HG02610 (cell line): ENCODE measurements around the gene USP3.

ENCODE experiments used
- ATAC-seq: cut with Tn5 transposase; IDR thresholded peaks from one replicate; pipeline ENCODE4 v1.9.1; 2021; ENCODE audit warnings: mild to moderate bottlenecking, moderate library complexity; ENCODE audit not compliant: unreplicated experiment

Gene USP3

DNA sequence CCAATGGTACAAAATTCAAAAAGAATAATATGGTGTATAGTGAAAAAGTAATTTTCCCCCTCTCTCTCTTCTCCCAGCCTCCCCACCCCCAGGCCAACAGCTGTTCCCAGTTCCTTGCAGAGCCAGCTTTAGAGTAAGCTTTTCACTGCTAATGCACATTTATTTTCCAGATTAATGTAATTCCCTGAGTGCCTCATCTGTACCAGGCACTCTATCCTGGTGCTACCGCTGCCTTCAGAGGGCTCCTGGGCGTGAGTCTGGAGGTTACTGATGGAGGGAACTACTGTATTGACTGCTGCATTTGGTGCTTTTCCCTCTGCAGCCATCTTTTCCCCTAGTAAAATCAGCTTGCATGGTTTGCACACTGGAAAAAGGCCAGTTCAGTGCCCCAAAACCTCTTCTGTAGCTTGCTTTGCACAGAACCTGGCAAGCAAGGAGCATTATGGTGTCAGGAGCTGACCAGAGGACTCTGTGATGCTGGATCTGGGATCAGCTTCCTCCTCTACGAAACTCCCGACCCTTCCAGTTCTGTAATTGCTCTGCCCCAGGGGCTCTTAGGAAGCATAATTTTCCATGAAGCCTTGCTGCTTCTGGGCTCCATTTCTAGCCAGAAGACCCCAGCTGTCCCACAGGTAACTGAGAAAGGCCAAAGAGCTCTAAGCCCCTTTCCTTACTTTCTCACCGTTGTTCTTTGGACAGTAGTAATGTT, 8.5 kb upstream of the USP3 start:
- ATAC-seq: no peak

DNA sequence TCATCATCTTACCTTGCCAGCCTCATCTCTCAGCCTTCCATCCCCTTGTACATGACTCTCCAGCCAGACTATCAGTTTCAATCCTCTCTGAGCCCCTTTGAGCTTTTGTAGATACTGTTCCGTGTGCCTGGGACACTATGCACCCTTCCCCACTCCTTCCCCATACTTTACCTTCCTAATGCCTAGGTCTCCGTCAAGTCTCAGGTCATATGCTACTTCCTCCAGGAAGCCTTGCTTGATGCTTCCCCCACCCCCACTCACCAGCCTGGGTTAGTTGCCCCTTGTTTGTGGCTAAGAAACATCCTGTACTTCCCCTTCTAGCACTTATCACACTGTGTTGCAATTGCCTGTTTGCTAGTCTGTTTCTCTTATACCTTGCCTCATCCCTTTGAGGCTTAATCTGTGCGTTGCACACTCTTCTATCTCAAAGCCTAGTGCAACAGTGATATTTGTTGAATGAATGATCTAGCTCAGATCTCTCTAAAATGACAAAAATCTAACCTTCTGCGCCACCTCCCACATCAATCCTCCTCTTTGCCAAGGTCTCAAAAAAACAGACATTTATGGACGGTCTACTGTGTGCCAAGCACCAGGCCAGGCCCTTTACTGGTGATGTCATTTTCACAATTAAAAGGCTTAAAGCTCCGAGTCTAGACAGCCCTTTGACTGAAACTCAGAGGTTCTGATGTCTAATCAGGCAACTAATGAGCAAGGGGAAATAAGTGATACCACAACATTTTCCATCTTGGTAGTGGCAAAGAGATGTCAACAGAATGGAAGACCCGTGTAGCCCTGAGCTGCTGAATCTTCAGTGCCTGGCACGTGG, 6.5 kb upstream of the USP3 start:
- peak; percentile 31 for ATAC-seq

DNA sequence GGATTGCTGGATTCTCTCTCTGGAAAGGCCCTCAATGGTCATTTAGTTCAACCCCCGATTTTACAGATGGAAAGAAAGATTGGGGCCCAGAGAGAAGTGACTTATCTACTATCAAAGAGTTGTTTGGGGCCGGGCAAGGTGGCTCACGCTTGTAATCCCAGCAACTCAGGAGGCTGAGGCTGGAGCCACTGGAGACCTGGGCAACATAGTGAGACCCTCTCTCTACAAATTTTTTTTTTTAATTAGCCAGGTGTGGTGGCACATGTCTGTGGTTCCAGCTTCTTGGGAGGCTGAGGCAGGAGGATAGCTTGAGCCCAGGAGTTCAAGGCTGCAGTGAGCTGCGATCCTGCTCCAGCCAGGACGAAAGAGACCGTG, 5.2 kb upstream of the USP3 start:
- ATAC-seq: no peak

DNA sequence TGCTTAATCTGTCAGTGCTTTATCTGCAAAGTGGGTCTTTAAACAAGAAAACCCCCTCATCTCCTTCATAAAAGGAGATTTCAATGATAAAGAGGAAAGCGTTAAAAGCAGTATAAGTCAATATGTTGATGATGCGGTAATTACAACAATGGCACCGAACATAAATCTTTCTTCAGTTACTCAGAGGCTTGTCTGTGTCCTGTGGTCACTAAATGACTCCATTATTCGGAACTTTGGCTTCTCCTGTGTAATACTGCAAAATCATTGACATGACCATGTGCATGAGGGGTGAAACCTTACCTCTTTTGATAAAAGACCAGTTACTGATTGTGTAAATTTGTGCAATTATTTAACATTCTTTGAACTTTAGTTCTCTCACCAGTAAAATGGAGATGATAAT, 4.8 kb upstream of the USP3 start:
- no peak for ATAC-seq

DNA sequence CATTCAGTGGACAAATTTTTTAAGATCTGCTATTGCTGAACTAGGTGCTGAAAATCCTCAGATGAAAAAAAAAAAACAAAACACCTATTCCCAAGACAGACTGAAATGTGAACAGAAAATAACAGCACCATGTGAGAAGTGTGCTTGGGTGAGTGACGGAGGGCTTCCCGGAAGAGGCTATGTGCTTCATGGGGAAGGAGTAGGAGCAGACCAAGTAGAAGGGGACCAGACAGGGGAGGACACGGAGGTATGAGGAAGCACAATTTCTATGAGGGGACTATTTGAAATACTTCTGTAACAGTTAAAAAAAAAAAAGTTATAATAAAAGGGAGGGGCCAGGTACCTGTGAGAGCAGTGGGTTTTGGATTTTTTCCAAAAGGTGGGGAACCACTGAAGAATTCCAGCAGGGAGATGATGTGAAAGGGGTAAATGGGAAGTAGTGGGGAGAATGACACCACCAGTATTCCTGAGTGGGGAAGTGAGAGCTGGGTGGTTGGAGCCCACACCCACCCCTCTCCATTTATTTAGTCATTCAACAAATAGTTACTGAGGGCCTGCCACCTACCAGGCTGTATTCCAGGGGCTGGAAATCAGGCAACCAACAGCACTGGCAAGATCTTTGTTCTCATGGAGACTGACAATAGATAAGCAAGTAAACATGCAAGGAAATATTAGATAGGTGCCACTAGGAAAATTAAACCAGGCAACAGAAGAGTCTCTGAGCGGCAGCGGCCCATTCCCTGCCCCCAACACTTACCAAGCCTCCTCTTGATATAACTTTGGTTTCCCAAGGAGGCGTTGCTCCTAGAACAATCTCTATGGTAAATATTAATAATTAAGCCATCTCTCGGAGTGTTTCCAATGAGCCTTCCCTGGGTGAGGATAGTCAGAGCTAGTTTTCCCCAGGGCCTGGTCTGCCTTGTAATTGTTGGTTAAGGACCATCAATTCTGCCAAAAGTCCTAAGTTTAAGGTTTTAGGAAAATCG, 3.8 kb upstream of the USP3 start:
- ATAC-seq: no peak

DNA sequence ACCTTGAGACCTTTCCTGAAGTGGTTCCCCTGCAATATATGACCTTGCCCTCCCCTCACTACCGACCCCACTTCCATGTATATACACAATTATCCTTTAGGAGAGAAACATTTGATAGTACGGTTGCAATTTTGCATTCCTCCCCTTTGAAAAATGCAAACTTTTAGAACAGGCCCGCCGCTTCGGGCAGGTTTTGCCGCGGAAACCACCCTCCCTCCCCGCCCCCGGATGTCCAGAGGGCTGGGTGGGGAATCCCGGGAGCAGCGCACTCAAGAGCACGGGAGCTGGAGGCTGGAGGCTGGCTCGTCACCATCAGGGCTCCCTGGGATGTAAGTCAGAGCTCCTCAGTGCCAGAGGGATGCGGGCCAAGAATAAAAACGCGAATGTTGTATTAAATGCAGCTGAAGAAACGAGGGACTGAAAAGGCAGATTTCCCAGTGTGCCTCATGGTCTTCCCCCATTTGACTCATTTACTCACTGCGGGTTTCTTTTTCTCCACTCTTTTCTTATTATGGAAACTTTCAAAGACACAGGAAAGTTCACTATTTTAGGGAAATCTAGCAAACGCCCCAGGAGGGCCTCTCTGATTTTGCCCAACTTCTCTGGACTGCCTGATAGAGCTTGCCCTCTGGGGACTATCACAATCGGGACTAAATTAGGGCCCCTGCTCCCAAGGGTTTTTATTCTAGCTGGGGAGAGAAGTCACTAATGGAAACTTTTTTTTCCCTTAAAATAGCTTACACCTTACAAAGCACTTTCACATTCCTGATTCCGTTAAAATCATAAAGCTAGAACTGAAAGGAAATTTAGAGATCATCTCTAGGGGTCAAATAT, 2.9 kb upstream of the USP3 start:
- no peak for ATAC-seq

DNA sequence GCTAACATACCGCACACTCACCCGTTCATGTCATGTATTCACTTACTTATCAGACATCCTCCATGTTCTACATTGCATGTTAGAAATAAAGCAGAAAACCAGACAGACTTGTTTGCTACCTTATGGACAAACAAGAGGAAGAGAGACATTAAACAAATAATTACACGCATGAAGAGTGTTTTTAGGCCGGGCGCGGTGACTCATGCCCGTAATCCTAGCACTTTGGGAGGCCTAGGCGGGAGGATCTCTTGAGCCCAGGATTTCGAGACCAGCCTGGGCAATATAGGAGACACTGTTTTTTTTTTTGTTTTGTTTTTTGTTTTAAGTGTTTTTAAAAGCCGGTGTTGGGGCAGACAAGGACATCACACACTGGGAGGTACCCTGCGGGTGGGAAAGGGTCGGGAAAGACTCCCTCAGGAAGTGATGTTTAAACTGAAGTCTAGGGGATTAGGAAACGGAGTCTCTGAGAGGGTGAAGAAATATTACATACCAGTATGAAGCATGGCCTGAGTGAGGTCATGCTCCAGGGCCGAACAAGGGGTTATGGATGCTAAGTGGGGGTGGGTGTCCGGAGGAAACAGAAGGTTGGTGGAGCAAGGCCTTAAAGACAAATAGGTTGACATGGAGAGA, 2.1 kb upstream of the USP3 start:
- ATAC-seq: no peak

DNA sequence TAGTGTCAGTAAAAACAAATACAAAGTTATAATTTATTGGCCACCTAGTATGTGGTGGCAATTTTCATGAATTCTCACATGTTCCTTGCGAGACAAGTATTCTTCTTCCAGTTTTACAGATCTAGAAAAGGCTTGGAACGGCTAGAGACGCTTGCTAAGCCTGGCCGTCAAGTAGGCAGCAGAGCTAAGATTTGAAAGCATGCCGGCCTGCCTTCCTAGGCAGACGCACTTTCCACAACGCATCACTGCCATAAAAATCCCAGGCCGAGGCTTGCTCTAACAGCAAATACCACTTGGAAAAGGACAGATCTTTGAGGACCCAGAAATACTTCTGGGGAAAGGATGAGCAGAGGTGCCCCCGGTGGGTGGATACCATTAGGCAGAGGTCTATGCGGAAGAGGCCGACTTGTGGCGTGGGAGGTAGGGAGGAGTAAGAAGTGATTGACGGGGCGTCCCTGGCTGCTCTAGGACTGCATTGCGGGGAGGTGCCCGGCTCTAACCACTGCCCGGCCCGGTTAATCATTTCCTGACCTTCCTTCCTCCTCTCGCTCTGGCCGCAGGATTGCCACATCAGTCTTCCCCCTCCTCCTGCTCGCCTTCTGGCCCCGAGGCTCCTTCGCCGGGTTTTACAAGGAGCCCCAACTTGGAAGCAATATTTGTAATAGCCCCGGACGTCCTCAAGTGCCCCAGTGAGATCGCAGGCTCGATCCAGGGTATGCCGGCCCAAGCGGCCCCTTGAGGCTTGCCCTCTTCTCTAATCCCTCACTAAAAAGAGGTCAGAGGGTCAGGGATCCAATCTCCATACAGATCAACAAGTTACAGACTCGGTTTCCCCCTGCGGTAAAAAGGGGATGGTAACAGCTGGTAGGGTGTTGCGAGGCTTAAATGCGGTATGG, 1.3 kb upstream of the USP3 start:
- peak; percentile 53 for ATAC-seq

DNA sequence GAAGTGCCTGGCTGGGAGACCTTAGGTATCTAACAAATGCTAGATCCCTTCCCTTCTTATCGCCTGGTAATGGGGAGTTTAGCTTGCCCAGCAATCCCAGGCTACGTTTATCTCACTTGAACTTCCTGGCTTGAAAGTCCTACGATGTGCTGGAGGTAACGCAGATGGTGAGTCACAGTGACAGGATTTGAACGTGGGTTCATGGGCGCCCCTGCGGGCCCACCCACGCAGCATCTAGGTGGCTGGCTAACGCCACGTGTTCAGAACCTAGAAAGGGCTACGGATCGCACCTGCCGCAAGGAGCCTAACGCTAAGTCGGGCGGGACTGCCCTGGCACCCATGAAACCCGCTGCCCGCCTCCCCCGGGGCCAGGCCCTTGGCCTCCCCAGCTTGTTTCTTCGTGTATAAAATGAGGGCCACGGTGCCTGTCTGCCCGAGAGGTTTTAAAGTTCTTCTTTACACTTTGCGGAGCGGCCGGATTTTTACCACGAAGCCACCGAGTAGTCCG, 600 bp upstream of the USP3 start:
- peak; percentile 20 for ATAC-seq

DNA sequence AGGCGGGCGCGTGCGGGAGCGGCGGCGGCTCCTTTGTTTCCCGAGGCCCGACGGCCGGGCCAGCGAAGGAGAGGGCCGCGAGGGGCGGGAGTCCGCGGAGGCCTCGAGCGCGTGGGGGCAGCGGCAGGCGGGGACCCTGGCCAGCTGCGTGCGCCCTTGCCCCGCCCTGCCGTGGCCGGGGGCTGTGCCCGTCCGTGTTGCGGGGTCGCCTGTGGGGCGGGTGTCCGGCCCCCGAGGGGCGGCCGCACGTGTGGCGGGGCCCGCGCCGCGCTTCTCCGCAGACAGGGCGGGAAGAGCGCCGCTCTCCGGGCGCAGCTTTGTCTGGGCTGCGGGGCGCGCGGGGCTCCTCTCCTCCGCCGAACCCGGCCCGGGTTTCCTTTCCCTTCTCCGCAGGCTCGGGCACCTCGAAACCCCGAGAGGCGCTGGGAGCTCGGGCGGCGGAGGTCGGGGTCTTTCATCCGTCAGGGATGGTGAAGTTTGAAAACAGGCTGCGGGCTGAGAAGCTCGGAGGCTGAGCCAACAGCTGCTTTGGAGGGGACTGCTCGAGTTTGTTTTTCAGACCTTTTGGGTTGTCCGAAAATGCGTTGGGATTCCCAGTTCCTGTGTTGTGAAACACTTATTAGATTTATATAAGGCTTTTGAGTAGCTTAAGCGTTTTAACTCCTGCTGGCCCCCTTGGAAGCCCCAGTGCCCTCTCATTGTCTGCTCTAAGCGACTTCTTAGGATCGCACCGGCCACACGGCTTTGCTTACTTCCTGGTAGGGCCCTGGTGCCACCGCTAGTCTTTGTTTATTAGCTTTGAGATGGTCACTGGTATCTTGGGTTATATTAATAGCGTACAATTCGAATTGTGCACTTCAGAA, 817 bp downstream of the USP3 start:
- peak; percentile 2 for ATAC-seq

DNA sequence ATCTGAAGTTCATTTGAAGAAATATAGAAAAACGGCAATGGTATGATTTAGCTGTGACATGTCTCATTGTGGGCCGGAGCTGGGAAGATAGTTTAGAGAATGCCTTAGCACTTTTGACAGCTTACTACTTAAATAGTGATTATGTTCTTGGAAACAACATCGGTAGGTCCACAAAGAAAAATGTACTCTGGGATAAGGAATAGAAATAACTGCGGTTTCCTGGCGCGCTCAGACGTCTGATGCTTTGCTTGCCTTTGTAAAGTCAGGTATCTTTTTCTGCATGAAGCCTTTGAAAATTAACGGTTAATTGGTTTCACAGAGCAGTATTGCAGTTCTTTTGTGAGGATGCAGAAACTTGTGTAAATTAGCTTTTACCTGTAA, 1.4 kb downstream of the USP3 start:
- no peak for ATAC-seq

DNA sequence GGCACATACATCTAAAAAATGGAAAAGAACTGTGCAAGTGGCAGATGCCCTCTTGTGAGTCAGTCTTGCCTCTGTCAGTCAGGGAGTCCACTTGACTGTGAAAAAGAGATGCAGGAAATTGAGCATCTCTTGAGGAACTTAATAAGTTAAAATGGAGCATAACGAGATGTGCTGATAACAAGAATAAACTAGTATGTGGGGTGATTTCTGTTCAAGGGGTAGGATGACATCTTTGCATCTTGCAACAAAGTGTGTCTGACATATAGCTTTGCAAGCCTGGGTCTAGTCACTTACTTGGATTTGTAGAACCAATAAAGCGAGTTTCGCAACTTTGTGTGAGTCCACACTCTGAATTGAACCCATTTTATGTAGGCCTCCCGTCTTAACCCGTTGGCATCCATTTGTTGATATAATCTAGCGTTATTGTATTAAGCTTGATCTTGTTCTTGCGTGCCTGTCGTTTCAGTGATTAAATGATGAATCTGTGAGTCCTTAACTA, 2.2 kb downstream of the USP3 start:
- no peak for ATAC-seq

DNA sequence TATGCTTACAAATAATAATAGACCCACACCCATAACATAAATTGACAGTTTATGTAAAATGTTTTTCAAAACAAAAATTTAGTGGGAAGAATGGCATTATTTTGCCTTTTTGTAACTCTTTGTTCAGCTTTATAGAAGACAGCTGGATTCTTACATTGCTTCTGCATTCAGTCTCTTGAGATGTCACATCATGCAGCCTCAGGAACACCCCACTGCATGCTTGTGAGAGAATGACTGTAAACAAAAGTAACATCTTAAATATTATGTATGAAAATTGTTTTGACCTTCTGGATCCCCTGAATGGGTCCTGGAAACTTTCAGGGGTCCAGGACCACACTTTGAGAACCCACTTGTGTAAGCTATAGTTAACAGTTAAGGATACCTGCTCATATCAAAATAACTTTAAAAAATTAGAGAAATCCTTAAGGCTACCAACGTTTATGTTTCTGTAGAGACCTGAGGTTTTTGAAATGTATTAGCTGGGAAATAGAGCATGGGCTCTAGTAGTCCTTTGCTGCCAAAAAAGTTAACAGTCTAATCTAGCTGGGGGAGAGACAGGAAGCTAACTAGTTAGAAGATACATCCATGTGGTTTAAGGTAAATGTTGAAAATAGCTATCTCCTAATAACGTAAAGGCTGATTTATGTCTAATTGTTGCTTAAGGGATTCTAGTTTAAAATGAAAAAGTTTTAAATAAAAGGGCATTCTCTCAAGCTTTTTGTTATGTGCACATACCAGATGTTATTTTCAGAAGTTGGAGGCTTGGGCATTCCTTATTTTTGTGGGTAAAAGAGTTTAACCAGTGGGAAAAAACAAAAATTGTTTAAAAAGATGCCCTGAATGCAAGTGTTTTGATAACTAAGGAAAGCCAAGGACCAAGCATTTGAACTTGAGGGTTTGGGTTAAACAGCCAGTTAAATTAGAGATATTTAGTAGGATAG, 3.8 kb downstream of the USP3 start:
- no peak for ATAC-seq

DNA sequence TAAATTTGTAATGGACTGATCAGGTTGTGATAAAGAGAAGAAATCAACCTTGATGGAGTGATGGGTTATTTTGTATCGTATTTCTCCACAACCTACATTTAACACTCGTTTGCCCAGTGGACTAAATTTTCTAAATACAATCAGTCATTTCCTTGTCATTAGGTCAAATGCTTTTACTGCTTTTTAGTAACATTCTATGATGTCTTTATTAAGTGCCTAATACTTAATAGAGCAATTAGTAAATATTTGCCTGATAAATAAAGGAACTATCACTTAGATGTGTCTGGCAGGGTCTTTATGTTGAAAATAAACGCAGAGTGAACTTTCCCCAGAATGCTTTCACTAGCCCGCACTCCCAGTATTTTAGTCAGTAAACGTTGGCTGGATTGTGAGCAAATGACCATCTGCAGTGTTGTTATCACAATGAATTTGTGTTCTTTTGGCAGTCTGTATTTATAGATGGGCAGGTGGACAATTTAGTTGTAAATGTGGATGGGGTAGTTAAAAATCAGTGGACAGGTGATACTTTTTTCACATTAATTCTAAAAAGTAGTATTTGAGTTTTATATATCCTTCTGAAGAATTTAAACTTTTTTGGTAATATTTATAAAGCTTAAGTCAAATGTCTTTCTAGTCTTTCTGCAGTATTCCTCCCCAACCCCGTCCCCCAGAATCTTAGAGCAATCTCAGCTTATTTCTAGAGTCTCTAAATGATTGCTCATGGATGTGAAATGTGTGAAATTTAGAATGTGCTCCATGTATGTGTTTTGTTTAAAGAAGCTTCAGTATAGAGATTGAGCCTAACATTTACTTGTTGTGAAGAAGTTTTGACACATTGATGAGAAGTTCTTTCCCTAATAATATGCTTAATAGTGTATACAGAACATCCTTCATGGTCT, 4.9 kb downstream of the USP3 start:
- no peak for ATAC-seq
